Panc1 (cell line): Measurements from ENCODE around the gene TACR1. TPM values are rescaled to one million over a fixed set of nuclear protein-coding genes. Genes with fewer than 3 reads are reported as not detected.

Source experiments
- ATAC-seq: fragments of 200-7000 bp; cut with Tn5 transposase; 2 replicates; pipeline ENCODE4 v1.9.1; 2020; ENCODE audit warnings: mild to moderate bottlenecking, moderate library complexity
- BruUV-seq: library from RNA; stranded (reverse); fragments of 400-500 nt; replicated peaks from 2 replicates; lab custom pipeline; 2021; lab: Mats Ljungman, UMichigan
- CTCF ChIA-PET: fragments of 300-600 bp; sonication (Branson Sonifier 250); formaldehyde crosslinking; loops from one replicate; lab custom pipeline; 2022; ENCODE audit warnings: antibody characterized with exemption; lab: Charles Lee
- POLR2A ChIA-PET: fragments of 300-600 bp; sonication (Branson Sonifier 250); formaldehyde crosslinking; loops from one replicate; lab custom pipeline; 2022; ENCODE audit warnings: antibody characterized with exemption; lab: Charles Lee
- DNase-seq: peaks from one replicate; pipeline ENCODE4 v3.0.0-alpha.2; 2010; ENCODE audit warnings: low read depth, low spot score
- H3K27ac ChIP-seq: 2 replicates; pipeline ENCODE4 v1.5.1; 2011; ENCODE audit warnings: mild to moderate bottlenecking, low read length, inconsistent platforms
- H3K27me3 ChIP-seq: fragments of 200-500 bp; sonication (Bioruptor generic); 2 replicates; pipeline ENCODE4 v1.6.0; 2014; ENCODE audit warnings: low read length, inconsistent platforms; ENCODE audit not compliant: control insufficient read depth, insufficient read depth
- H3K36me3 ChIP-seq: fragments of 200-500 bp; sonication (Bioruptor generic); 2 replicates; pipeline ENCODE4 v1.5.1; 2014; ENCODE audit warnings: inconsistent platforms, mild to moderate bottlenecking, low read length, moderate library complexity; ENCODE audit not compliant: control insufficient read depth, insufficient read depth
- H3K4me1 ChIP-seq: 2 replicates; pipeline ENCODE4 v1.5.1; 2011; ENCODE audit warnings: inconsistent platforms, mild to moderate bottlenecking, low read length, moderate library complexity; ENCODE audit not compliant: control insufficient read depth, insufficient read depth
- H3K4me3 ChIP-seq, 2 experiments: 2 replicates each; pipeline ENCODE4 v1.5.1; 2011 to 2012; ENCODE audit warnings: low read depth in 2 of 2, low read length in 2 of 2, mild to moderate bottlenecking in 2 of 2, inconsistent platforms in 1 of 2, moderate library complexity in 1 of 2
- H3K9me3 ChIP-seq: fragments of 200-500 bp; sonication (Bioruptor generic); 2 replicates; pipeline ENCODE4 v1.5.1; 2014; ENCODE audit warnings: low read depth, mild to moderate bottlenecking, inconsistent platforms, low read length, moderate library complexity; ENCODE audit not compliant: control insufficient read depth, insufficient read depth
- POLR2AphosphoS5 ChIP-seq: IDR thresholded peaks from 2 replicates; pipeline ENCODE4 v1.6.1; 2012; ENCODE audit warnings: mild to moderate bottlenecking, low read depth, low read length, moderate library complexity
- SIN3A ChIP-seq: IDR thresholded peaks from 2 replicates; pipeline ENCODE4 v1.6.1; 2012; ENCODE audit warnings: low read depth, mild to moderate bottlenecking, low read length, moderate library complexity, borderline replicate concordance; ENCODE audit not compliant: insufficient read depth
- TCF7L2 ChIP-seq: IDR thresholded peaks from 2 replicates; pipeline ENCODE4 v1.6.1; 2011; ENCODE audit warnings: mild to moderate bottlenecking, low read depth, low read length, inconsistent platforms
- in situ Hi-C: cut with HindIII; loops from 2 replicates; pipeline ENCODE4 v1.10.0; 2016; ENCODE audit warnings: low sequenced_read_pairs, low pct_unique_long_range_greater_than_20kb
- intact Hi-C: fragments of 100-400 bp; cut with micrococcal nuclease; formaldehyde crosslinking; loops from one replicate; pipeline ENCODE4 v1.10.0; 2022; ENCODE audit not compliant: unreplicated experiment
- total RNA-seq: library from RNA; stranded (reverse); gene quantifications from one replicate; pipeline ENCODE4 v1.2.1, GENCODE V29; 2021; ENCODE audit not compliant: unreplicated experiment
- TF ChIP-seq, protein P1 (sequence below), 2 experiments: IDR thresholded peaks; 2 replicates each; pipeline ENCODE4 v1.6.1; 2011 to 2012; ENCODE audit warnings: low read depth in 2 of 2, control low read depth in 1 of 2, low read length in 1 of 2, mild to moderate bottlenecking in 1 of 2, moderate library complexity in 1 of 2; ENCODE audit not compliant: insufficient read depth in 1 of 2
- TF ChIP-seq, protein P2 (sequence below): fragments of 450-650 bp; IDR thresholded peaks from 2 replicates; pipeline ENCODE4 v1.5.1; 2017; ENCODE audit warnings: mild to moderate bottlenecking

TACR1 gene
- total RNA-seq, 1 experiment from 2014 or later, result not detected

GRCh38 chr2:75007819-75008218 lies 191.5 kb downstream of the TACR1 start:
- H3K36me3 ChIP-seq, result no peaks in the 10 kb centered on the region
- no peaks in the 10 kb centered on the region for H3K4me1 ChIP-seq
- DNase-seq (no peak), ATAC-seq (no peak)
- in situ Hi-C loops (no loop called here), intact Hi-C loops (no loop called here)
- H3K27me3 ChIP-seq, result no peaks in the 10 kb centered on the region
- ChIA-PET CTCF (no interaction called here), POLR2A (no interaction called here)
- no peaks in the 10 kb centered on the region for H3K9me3 ChIP-seq
- BruUV-seq, result no TSS peak
- H3K27ac ChIP-seq, result no peak overlapping the region
- TF ChIP-seq TCF7L2, result no peak
- no peak for TF ChIP-seq POLR2AphosphoS5
- TF ChIP-seq, protein P1, sequence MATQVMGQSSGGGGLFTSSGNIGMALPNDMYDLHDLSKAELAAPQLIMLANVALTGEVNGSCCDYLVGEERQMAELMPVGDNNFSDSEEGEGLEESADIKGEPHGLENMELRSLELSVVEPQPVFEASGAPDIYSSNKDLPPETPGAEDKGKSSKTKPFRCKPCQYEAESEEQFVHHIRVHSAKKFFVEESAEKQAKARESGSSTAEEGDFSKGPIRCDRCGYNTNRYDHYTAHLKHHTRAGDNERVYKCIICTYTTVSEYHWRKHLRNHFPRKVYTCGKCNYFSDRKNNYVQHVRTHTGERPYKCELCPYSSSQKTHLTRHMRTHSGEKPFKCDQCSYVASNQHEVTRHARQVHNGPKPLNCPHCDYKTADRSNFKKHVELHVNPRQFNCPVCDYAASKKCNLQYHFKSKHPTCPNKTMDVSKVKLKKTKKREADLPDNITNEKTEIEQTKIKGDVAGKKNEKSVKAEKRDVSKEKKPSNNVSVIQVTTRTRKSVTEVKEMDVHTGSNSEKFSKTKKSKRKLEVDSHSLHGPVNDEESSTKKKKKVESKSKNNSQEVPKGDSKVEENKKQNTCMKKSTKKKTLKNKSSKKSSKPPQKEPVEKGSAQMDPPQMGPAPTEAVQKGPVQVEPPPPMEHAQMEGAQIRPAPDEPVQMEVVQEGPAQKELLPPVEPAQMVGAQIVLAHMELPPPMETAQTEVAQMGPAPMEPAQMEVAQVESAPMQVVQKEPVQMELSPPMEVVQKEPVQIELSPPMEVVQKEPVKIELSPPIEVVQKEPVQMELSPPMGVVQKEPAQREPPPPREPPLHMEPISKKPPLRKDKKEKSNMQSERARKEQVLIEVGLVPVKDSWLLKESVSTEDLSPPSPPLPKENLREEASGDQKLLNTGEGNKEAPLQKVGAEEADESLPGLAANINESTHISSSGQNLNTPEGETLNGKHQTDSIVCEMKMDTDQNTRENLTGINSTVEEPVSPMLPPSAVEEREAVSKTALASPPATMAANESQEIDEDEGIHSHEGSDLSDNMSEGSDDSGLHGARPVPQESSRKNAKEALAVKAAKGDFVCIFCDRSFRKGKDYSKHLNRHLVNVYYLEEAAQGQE (IDR thresholded peaks at IDR 0.05; ENCODE audit: insufficient read depth in 1 of 2, low read depth in 2 of 2, low read length in 1 of 2), result no peak
- TF ChIP-seq SIN3A, result no peak
- TF ChIP-seq, protein P2, sequence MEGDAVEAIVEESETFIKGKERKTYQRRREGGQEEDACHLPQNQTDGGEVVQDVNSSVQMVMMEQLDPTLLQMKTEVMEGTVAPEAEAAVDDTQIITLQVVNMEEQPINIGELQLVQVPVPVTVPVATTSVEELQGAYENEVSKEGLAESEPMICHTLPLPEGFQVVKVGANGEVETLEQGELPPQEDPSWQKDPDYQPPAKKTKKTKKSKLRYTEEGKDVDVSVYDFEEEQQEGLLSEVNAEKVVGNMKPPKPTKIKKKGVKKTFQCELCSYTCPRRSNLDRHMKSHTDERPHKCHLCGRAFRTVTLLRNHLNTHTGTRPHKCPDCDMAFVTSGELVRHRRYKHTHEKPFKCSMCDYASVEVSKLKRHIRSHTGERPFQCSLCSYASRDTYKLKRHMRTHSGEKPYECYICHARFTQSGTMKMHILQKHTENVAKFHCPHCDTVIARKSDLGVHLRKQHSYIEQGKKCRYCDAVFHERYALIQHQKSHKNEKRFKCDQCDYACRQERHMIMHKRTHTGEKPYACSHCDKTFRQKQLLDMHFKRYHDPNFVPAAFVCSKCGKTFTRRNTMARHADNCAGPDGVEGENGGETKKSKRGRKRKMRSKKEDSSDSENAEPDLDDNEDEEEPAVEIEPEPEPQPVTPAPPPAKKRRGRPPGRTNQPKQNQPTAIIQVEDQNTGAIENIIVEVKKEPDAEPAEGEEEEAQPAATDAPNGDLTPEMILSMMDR, result no peak; the same call in 1 of the 2 replicates
- H3K4me3 ChIP-seq, result no peak overlapping the region

DNA sequence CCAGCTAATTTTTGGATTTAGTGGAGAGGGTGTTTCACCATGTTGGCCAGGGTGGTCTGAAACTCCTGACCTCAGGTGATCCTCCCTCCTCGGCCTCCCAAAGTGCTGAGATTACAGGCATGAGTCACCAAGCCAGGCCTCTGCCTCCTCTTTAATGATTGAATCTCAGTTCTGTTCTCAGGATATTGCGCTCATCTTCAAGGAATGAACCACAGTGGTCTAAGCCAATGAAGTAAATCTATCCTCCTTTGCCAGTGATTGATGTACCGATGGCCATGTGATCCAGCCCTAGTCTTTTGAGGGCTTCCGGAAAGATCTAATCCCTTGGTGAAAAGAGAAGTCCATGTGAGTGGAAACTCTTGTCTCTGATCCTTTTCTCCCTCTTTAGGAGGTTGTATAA lies 192.3 kb downstream of the TACR1 start:
- Histone ChIP-seq H3K4me3 (no peak overlapping the region), H3K27me3 (no peaks in the 10 kb centered on the region), H3K9me3 (no peaks in the 10 kb centered on the region), H3K36me3 (no peaks in the 10 kb centered on the region), H3K4me1 (no peaks in the 10 kb centered on the region), H3K27ac (no peak overlapping the region)
- ChIA-PET POLR2A (no interaction called here), CTCF (no interaction called here)
- no peak for ATAC-seq
- no TSS peak for BruUV-seq
- in situ Hi-C loops, result no loop called here
- intact Hi-C loops, result no loop called here
- DNase-seq, result no peak
- no peak for TF ChIP-seq SIN3A
- no peak for TF ChIP-seq TCF7L2
- TF ChIP-seq, protein P2, result no peak
- no peak for TF ChIP-seq POLR2AphosphoS5
- TF ChIP-seq, protein P1 (IDR thresholded peaks at IDR 0.05; ENCODE audit: insufficient read depth in 1 of 2, low read depth in 2 of 2, low read length in 1 of 2), result no peak
